ENCODE data around the gene ZNF335.
A peak's percentile ranks its signal among the peaks of the same experiment; 100 is the strongest.
"Not testable (repeated sequence)": the region's sequence is repeated elsewhere in the genome, so short reads cannot be mapped to it uniquely, and the experiment has no call there.

ZNF335 gene

DNA sequence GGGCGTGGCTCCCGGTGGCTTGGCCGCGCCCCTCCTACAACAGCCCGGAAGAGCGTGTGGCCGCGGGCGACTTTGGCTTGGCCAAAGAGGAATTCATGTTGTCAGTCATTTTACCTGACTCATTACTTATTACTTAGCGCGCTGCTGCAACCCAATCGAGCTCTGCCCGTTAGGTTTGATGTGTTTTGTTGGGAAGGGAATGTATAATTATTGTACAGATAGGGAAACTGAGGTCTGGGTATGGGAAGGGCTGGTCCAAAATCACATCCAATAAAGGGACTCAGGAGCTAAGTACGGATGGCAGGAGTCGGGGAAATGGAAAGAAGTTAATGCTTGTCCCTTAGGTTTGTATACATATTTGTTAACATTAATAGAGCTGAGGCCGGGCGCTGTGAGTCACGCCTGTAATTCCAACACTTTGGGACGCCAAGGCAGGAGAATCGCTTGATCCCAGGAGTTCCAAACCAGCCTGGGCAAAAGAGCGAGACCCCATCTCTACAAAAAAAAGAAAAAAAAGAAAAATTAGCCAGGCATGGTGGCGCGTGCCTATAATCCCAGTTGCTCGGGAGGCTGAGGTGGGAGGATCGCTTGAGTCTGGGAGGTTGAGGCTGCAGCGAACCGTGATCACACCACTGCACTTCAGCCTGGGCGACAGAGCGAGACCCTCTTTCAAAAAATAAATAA, 639 bp upstream of the ZNF335 start:
- DNase-seq (ENCODE audit: low read depth in 3 of 3), result no peak

DNA sequence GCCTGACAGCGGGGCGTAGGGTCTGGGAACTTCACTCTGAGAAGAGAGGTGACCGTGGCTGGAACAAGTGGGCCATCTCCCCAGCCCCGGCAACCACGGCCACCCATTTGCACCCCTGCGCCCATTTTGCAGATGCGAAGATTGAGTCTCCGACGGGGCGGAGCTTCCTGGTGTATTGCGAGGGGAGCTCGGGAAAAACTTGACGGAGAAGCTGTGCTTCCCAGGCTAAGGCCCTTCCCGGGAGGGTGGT, 653 bp downstream of the ZNF335 start:
- DNase-seq (ENCODE audit: low read depth in 3 of 3), result peak in 1 of 3 experiments; percentile 48

DNA sequence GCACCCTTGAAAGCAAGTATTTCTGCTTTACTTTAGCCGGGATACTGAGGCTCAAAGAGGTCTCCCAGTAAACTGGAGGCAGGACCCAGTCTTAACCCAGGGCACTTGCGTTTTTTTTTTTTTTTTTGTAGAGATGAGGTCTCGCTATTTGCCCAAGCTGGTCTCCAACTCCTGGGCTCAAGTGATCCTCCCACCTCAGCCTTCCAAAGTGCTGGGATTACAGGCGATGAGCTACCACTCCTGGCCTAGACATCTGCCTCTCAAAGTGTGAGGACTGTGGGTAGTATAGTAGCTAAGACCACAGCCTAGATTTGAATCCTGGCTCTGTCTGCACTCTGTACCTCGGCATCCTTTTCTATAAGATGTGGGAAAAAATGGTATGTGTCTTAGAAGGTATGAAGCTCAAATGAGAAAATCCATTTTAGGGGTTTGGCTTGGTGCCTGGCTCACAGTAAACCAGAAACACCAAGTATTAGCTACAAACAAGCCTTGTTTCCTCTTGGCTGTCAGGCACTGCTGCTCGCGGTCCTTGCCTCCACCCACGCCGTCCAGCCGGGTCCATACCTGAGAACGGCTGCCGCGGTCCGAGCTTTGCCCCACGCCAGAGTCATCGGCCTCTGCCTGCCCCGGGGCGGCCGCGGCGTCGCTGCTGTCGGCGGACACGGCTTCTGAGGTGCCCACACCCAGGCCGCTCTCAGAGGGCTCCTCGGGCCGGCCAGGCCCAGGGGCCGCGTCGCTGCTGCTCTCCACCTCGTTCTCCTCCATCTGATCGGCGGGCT, 1.2 kb downstream of the ZNF335 start:
- no peak for DNase-seq (ENCODE audit: low read depth in 3 of 3)

DNA sequence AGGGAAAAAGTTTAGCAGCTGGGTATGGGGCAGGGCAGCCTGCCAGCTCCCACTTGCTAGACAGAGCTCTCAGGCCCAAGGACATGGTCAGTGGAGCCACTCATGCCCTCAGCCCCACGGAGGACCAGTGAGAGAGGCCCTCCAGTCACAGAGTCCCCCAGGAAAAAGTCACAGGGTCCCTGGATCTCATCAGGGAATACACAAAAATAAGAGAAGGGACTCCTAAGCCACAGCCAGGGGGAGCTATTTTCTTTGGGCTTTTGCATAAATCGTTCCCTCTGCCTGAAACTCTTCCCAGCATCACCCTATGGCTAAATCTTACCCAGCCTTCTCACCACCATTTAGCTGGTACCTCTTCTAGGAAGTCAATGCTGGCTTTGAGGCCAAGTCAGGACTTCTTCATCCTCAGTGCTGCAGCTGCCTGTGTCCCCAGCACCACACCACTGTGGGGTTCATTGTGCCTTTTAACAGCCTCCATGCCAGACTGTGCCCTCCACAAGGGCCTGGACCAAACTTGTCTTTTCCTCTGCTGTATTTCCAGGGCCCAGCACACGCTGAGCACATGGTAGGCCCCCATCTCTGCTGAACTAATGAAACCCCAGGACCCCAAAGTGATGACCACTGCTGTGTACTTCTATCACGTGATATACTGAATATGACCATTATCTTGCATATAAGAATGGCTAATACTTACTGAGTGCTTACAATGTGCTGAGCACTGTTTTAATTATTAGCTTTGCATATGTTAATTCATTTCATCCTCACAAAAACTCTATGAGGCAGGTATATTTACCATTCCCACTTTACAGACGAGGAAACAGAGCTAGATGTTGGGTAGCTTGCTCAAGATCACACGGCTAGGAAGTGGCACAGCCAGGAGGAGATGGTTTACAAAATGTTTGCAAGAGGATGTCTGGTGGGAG, 2.0 kb downstream of the ZNF335 start:
- DNase-seq (ENCODE audit: low read depth in 3 of 3), result no peak

DNA sequence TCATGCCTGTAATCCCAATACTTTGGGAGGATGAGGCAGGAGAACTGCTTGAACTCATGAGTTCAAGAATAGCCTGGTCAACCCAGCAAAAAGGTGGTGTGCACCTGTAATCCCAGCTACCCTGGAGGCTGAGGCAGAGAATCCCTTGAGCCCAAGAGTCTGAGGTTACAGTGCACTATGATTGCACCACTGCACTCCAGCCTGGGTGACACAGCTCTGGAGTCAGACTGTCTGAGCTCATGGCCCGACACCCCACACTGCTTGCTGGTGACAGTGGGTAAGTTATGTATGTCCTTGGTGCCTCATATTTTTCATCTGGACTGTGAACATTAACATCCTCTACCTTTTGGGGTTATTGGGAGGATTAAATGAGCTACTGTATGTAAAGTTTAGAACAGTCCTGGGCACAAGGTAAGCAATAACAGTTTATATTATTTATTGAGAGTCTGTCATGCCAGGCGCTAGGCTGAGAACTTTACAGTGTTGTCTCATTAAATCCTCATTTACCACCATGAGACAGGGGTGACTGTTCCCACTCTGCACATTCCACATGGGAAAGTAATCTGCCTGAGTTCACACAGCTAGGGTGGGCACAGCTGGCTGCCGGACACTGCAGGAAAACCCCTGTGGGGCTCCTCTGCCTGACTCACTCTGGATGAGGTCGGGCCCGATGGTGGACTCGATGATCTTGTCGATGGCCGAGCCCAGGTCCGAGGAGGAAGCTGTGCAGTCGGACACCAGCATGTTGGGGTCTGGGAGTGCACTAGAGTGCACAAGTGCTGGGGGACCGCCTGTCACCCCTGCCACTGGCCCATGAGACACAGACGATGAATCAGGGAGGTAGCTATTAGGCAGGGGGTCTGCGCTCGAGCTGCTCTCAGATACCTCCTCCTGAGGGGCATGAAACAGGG, 2.9 kb downstream of the ZNF335 start:
- DNase-seq (ENCODE audit: low read depth in 3 of 3), result no peak

DNA sequence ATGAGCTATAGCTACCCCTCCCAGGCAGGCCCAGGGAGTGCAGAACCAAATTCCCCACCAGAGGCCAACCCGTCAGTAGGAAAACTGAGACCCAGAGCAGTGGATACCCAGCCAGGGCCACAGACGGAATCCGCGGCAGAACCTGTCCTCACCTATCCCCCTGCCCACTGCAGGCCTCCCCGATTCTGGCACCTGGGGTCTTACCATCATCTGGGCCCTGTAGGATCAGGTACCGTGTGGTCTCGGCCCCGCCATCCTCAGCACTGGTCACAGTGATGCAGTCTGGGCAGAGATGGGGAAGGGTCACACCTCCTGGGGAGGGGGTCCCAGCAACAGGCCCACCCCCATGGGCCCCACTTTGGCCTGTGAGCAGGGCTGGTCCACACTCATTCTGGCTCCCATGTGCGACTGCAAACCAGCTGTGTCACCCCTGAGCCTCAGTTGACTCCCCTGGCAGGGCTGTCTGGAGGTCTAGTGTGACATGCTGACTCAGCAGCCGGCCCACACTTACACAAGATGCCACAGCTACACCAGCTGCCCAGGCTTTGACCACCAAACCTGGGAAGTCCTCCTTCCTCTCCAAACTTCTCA, 3.8 kb downstream of the ZNF335 start:
- no peak for DNase-seq (ENCODE audit: low read depth in 3 of 3)

DNA sequence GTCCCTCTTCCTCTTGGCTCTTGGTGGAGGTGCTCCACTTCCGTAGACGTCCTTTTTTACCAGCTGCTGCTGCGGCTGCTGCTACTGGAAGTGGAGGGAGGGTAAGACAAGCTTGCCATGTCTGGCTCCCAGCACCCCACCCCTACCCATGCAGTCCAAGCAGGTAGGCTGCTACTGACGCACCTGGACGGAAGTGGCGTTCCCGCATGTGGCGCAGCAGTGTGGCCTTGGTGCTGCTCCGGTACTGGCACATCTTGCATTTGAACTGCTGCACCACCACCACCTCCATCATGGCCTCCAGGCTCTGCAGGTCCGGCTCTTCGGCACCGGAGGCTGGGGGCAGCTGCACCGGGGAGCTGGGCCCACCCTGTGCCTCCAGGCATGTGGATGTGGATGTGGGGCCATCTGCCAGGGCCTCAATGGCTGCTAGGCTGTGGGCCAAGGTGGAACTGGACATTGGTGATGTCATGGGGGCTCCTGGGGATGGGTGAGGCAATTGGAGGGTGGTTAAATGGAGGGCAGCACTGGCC, 4.4 kb downstream of the ZNF335 start:
- no peak for DNase-seq (ENCODE audit: low read depth in 3 of 3)

DNA sequence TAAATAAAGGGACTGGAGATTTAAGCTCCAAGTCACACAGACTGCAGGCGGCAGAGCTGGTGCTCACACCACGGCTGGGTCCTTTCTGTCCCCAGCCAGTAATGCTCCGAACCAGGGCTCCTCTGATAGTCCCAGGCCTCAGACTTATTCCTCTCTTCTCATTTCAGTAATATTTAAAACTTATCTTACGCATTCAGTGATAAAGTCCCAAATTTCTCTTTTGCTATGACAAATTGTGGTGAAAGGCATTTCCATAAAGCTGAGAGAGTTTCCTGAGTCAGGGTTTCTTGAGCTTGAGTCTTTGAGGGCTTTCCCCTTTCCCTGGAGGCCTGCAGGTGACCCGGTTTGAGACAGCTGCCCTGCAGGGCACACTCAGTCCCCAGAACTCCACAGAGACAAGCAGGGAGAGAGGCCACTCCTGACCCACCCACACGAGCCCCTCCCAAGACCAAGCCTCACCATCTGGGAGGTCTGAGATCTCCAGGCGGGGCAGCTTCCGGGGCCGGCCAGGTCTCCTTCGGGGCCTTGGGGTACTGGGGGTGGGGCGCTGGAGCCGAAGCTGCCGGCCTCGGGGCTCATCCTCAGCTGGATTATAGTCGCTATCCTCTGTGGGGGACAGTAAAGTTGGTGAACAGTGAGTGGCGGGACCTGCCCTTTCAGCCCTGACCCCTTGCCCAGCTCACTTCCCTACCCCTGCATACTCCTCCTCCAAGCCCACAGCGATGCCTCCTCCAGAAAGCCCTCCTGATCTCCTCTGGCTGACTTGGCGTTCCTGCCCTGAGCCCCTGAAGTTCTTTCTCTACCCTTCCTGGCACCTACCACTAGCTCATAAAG, 6.6 kb downstream of the ZNF335 start:
- DNase-seq (ENCODE audit: low read depth in 3 of 3), result no peak

DNA sequence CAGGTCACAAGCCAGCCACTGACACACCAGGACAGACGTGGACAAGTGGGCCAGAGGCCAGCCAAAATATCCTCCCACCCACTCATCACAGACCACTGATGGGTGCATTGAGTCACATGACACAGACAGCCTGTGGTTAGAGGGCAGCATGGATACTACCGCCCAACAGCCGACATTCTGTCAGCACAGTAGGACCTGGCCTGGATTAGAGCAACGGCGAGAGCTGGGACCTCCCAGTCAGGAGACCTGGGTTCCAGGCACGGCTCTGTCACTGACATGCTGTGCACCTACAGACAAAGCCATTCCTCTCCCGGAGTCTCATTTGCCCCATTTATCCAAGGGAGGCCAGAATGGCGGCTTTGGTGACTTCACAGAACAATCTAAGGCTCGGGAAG, 8.0 kb downstream of the ZNF335 start:
- DNase-seq (ENCODE audit: low read depth in 3 of 3), result no peak

DNA sequence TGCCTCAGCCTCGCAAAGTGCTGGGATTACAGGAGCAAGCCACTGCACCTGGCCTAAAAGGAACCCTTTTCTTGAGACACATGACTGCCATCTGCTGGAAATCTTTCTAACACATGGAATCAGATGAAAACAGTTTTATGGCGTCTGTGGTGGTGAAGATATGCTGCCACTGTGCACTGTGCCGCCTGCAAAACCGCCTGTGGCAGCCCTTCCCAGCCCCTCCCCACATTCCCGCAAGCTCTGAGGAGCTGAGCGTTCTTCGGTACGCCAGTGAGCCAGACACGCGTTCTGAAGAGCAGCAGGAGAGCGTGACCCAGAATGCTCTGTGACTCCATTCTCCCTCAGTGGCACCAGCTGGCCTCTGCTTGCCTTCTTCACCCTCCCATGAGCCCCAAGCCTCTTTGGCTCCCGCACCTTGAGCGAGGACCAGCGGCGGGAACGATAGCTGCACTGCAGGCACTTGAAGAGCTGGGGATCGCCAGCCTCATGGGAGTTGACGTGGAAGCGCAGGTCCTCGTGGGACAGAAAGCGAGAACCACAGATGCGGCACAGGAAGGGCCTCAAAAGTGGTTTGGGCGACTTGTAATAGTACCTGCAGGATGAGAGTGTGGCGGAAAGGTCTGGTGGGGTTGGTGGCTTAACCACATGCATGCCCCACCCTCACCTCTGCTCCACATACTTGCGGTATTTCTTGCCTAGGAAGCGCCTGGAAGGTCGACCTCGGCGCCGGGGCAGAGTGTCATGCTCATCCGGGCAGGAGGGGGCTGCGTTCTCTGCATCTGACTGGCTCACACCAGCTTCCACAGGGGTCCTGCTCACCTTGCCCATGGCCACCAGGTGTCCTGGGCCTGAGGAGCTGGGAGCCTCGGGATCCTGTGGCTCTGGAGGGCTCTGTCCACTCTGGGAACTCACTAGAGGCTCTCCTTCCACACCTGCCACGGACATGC, 8.7 kb downstream of the ZNF335 start:
- DNase-seq (ENCODE audit: low read depth in 3 of 3), result no peak

DNA sequence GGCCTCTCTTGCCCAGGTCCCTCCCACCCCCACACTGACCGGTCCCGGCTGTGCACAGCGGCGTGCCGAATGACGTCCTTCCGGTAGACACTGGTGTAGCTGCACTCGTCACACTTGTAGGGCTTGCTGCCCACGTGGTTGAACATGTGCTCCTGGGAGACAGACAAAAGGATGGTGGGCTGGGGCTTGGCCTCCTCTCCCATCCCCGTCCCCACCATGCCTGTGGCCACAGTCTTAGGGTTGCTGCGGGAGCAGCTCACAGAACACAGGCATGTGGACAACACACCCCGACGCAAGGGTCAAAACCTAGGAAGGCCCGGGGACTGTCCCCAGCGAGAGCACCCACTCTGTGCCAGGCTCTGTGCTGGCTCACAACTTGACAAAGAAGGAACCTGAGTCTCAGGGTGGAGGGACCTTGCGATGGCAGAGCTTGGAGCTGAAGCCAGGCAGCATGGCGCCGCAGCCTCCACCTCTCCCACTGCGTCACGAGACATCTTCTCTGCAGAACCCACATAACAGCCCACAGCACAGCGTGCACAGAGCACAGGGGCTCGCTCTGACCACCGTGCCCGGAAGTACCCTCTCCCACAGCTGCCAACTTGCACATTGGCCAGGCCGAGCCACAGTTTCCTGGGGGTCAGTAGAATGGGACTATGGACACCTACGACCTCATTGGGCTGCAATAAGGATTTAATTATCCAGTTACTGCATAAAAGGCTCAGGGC, 9.8 kb downstream of the ZNF335 start:
- no peak for DNase-seq (ENCODE audit: low read depth in 3 of 3)

DNA sequence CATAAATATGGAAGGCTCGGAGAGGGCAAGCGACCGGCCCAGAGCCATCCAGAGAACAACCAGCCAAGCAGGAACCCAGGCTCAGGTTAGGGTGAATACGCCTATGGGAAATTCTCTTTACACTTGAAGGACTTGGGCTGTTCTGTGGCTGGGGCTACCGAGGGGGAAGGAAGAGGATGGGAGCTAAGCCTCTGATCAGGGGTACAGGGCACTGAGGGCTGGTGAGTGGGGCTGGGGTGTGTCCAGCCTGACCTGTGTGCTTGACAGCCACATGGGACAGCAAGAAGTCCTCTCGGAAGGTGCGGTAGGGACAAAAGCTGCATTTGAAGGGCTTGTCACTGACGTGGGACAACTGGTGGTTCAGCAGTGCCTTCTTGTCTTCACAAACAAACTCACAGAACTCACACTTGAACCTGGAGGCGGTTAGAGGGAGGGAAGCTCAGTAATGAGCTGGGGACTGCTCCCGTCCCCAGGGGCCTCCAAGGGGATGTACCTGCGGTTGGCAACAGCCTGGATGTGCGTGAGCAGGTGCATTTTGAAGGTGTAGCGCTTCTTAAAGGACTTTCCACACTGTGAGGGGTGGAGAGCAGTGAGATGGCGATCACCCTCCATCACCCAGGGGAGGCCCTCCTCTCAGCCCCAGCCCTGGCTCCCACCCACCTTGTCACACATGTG, 11.9 kb downstream of the ZNF335 start:
- DNase-seq (ENCODE audit: low read depth in 3 of 3), result no peak

DNA sequence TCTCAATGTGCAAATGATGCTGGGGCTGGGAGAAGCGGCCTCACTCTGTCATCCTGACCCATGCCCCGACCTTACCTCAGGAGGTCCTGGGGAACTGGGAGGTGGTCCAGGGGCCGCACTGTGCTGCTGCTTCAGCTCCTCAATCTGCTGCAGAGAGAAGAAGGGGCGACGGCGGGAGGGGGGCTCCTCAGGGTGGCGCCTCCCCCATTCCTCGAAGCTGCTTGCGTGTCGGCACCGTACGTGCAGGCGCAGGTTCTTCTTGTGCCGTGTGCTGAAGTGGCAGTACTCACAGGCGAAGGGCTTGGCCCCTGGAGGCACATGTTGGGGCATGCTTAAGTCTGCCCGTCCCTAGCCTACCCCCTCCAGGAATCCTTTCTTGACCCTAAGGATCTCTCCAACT, 12.9 kb downstream of the ZNF335 start:
- DNase-seq (ENCODE audit: low read depth in 3 of 3), result no peak

DNA sequence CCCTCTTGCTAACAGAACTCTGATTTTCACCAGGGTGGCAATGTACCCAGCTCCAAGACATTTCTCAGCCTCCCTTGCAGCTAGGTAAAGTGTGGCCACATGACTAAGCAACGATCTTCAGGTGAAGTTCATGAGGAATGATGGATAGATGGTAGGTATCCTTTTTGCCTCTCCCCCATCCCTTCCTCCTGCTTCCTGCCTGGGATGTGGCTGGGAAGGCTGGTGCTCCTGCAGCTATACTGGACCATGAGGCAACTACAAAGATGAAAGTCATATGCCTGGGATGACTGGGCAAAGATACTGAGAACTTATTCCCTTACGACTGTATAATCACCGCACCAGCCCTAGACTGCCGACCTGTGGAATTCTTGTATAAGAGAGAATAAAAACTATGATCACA, 13.4 kb downstream of the ZNF335 start:
- DNase-seq (ENCODE audit: low read depth in 3 of 3), result no peak

DNA sequence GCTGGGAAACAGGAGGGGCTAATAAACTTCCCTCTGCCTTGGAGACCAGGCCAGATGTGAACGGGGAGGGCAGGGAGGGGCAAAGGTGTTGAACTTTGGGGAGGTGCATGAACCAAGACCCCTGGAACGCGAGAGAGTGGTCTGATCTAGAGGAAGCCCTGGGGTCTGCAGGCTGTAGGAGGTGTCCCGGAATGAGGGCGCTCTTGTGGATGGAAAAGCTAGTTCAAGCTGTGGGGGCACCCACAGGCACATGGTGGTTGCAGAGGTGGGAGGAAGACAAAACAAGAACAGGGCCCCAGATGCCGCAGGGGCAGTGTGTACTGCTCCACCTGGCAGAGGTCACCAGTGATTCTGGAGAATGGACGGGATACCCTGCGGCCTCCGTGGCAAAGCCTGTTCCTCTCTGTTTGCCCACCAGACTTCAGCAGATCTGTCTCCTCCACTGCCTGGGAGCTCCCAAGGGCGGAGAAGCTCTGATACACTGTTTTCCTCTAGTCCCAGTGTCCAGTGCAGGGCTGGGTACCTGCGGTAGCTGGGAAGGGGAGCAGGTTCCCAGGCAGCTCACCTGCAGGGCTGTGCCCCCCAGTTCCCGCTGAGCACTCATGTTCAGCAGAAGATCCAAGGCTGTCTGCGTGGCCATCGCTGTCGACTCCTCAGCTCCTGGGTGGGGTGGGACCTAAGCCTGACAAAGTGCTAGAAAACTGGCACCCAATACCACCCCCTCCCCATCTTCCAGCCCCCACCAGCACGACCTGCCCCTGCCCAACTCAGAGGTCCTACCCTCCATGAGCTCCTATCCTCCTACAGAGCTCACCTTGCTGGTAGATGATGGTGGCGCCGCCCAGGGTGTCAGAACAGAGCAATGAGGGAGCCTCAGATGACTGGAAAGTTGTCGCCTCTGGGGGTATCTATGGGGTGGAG, 14.7 kb downstream of the ZNF335 start:
- DNase-seq (ENCODE audit: low read depth in 3 of 3), result no peak

DNA sequence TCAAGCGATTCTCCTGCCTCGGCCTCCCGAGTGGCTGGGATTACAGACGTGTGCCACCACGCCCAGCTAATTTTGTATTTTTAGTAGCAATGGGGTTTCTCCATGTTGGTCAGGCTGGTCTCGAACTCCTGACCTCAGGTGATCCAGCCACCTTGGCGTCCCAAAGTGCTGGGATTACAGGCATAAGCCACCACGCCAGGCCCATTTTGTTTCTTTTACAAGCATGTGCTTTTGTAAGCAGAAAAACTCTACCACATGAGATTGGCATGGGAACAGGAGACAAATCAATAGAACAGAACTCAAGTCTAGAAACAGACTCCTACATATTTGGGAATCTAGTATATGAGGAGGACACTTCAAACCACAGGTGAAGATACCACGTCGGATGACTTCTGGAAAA, 15.7 kb downstream of the ZNF335 start:
- DNase-seq (ENCODE audit: low read depth in 3 of 3), result not testable (repeated sequence)

DNA sequence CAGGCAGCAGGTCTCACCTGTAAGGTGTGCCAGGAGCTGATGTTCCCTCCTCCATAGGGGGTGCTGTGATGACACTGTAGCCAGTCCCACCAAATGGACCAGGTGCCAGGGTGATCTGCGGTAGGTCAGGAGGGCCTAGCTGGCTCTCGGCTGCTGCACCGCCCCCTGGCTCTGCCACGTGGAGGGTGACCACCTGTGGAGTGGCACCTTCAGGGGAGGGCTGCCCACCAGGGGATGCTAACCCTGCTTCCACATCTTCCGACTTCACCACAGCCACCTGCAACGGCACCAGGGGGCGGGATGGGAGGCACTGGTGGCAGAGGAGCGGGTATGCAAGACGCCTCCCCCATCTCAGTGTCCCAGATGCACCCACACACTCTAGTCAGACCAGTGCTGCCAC, 18.3 kb downstream of the ZNF335 start:
- DNase-seq (ENCODE audit: low read depth in 3 of 3), result no peak
